Hematopoietic multipotent progenitor cell treated with erythropoietin and hydrocortisone succinate and interleukin-3 and kit ligand, for 8 days (in vitro differentiated cells): ENCODE data around the gene LAS1L.
"Not testable (repeated sequence)": the region's sequence is repeated elsewhere in the genome, so short reads cannot be mapped to it uniquely, and the experiment has no call there.

Experiments
- DNase-seq: peaks from one replicate; pipeline ENCODE4 v3.0.0-alpha.2; 2015

The LAS1L gene

GRCh38 chrX:65516756-65517155 is 17.8 kb downstream of the LAS1L start:
- DNase-seq = no peak

DNA sequence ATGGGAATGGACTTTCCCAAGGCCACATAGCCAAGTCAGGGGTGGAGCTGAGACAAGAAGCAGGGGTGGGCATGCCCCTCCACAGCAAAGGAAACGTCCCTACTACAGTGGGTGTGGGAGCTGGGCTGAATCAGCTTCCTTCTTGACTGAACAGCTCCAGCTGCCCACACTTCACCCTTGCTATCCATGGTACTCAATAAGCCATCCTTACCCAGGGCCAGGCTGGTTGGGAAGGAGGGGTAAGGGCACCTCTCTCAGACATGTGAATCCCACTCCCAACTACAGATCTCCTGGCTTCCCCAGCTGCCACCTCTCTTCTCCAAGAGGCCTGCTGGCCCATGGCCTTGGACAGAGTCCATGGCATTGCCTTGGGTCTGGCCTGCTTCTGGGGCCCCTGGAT is 21.0 kb downstream of the LAS1L start:
- no peak for DNase-seq

DNA sequence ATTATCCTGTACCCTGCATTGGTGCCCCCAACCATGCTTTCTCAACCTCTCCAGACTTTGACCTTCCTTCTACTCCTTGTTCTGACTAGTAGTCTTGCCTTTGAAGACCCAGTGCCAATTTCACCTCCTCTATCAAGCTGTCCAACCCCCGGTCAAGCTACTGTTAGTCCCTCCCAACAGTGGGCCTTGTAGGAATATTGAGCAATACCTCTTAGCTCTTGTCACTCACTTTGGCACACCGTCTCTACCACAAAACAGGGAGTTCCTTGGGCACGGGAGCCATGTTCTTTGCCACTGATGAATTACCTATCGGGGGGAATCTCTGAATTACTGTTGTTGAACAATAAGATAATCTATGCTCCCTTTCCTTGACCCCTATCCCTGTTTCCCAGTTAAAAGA is 25.2 kb downstream of the LAS1L start:
- no peak for DNase-seq

- no peak for DNase-seq
Measured at GRCh38 chrX:65508851-65509250, 25.7 kb downstream of the LAS1L start.

DNA sequence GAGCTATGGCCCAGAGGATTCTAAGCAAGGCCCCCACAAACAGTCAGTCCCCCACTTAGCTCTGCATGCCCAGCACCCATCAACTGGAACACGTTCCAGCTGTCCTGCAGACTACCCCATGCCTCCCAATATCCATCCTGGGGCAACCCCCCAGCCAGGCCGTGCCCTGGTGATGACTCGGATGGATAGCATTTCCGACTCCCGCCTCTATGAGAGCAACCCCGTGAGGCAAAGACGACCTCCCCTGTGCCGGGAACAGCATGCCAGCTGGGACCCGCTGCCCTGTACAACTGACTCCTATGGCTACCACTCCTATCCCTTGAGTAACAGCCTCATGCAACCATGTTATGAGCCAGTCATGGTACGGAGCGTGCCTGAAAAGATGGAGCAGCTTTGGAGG is 32.0 kb downstream of the LAS1L start:
- no peak for DNase-seq

DNA sequence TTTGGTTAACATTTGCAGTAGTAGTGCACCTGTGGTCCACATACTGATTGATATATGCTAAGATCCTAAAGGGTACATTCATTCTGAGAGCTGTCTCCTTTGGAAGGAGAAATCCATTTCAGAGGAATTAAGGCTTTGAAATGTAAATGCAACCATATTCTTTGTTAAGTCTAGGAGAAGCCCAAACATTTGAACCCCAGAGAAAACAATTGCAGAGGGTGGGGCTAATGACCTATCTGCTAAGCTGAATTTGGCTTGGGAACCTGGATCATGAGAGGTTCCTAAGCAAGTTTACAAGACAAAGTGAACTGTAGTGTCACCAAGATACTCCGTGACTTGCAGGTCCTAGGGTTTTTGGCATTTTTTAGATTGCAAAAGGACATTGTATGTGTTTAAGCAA is 41.2 kb downstream of the LAS1L start:
- DNase-seq = no peak

- DNase-seq = no peak
Measured at GRCh38 chrX:65491620-65492019, 43.0 kb downstream of the LAS1L start.

DNA sequence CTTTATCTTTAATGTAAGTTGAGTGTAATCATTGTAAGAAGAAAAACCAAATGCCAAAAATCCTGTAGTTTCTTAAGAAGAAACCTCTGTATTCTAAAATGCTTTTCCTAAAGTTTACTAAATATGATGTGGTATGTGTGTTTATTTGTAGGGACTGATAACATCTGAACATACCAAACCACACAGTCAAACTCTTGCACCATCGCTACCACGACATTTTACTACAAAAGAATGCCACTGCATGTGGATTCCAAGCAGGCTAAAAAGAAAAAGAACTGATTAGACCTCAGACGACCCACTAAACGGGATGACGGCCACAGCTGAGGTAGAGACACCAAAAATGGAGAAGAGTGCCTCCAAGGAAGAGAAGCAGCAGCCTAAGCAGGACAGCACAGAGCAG is 46.1 kb downstream of the LAS1L start:
- DNase-seq = no peak

GRCh38 chrX:65480960-65481359 is 53.6 kb downstream of the LAS1L start:
- DNase-seq = no peak

DNA sequence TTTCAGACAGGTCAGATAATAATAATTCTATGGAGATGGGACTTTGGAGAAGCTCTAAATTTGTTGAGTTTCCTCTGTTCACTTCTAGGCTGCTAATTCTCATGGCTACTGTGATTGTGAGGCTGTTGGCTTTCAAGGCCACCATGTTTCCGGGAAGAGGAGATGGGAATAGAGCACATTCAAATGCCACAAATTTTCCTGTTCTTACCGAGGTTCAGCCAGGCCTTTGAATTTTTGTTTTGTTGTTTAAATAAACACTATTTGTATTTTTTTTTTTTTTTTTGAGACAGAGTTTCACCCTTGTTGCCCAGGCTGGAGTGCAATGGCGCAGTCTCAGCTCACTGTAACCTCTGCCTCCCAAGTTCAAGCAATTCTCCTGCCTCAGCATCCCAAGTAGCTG is 55.5 kb downstream of the LAS1L start:
- DNase-seq = not testable (repeated sequence)

DNA sequence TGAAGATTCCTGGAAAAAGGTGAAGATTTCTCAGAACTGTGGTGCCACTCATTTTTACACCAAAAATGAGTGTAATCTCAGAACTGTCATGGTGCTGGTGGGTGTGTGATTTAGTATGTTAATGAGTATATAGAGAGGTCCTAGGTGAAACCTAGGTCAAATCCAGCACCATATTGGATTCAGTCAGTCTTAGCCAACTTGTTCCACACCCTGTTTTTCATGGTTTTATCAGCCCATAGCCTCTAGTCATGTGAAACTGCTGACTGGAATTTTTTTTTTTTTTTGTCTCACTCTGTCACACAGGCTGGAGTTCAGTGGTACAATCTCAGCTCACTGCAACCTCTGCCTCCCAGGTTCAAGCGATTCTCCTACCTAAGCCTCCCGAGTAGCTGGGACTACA is 58.0 kb downstream of the LAS1L start:
- no peak for DNase-seq

GRCh38 chrX:65463550-65463949 is 71.0 kb downstream of the LAS1L start:
- no peak for DNase-seq
